ENCODE results near the gene PYGO2.

The PYGO2 gene, protein sequence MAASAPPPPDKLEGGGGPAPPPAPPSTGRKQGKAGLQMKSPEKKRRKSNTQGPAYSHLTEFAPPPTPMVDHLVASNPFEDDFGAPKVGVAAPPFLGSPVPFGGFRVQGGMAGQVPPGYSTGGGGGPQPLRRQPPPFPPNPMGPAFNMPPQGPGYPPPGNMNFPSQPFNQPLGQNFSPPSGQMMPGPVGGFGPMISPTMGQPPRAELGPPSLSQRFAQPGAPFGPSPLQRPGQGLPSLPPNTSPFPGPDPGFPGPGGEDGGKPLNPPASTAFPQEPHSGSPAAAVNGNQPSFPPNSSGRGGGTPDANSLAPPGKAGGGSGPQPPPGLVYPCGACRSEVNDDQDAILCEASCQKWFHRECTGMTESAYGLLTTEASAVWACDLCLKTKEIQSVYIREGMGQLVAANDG

DNA sequence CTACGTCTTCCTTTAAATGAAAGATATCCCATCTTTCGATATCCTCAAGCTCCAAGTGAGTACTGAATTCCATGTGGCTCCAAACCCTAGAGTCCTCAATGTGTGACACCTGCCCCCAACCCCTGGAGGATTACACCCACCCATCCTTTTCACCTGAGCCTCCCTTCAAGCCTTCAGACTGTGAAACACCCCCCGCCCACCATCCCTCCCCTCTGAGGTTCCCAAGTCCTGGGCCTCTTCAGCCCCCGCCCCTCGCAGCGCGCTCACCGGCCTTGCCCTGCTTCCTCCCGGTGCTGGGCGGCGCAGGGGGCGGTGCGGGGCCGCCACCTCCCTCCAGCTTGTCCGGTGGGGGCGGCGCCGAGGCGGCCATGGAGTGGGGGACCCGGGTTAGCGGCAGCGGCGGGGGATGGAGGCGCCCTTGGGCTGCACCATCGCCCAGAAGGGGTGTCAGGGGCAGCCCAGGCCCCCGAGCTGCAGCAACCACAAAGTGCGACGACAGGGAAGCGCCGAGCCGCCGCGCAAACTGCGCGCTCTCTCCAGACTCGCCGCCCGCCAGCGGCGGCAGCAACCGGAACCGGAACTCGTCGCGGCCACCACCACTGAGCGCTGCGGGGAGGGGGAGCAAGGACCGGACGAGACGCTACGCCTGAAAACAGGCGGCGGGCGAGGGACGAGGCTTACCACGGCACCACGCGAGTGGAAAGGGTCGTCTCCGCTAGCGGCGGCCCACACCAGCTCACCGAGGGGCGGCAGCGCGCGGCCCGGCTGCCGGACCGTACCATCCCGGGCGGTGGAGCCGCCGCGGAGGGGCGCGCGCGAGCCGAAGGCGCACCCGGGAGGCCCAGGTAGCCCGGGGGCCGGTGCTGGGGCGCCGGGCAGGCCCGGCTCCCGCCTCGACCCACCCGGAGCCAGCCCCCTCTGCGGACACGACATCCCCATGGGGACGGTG, at the start of gene PYGO2:
Gene PYGO2, minus strand, starts transcription at position 576 of the 949 bp plus-strand sequence. Its CDS starts 206 bp downstream, at position 370.
- peak; percentile 69 for DNase-seq (ENCODE audit: low read depth)

DNA sequence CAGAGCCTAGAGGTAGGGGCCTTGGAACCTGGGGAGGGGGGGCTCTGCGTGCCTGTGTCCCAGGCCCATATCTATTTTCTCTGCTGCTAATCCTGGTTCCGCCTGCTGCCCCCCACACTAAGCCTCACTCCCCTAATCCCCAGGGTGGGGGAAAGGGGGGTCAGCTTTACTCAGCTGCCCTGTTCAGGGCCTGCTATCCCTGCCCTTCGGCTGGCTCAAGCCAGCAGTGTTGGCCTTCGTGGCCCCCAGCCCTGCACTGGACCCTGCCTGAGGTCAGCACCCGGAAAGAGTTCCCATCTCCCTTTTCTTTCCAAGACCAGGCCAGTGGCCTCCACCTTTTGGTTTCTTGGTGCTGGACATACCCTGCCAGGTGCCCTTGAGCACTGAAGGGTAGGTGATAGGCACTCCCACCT, 49.4 kb upstream of the PYGO2 start:
- no peak for DNase-seq (ENCODE audit: low read depth)

DNA sequence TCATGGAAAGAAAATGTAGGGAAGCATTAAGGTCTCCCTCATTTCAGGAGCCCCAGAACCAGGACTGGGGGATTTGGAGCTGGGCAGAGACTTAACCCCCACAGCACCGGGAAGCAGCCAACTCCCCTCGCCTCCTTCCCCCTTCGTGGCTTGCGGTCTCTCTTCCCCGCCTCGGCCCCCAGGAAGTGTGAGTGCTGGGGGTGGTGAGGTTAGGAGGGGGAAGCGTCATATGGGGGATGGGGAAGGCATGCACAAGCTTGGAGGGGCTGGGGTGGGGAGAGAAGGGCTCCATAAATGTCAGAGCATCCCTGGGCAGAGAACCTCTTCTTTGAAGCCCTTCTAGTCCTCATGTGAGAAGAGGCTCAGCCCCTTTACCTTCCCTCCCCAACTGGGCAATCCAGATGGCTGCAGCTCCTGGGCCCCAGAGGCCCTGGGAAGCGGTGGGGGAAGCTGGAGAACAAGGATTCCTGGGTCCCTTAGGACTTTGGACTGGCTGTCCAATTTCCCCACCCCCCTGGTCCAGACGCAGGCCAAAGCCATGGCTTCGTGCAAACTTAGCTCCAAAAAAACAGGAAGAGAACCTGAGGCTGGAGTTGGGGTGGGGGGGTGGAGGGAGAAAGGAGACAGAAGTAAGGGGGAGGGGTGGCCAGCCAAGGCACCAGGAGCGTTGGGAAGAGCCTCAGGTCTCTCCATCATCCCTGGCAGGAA, 48.8 kb upstream of the PYGO2 start:
- DNase-seq (ENCODE audit: low read depth), result no peak

DNA sequence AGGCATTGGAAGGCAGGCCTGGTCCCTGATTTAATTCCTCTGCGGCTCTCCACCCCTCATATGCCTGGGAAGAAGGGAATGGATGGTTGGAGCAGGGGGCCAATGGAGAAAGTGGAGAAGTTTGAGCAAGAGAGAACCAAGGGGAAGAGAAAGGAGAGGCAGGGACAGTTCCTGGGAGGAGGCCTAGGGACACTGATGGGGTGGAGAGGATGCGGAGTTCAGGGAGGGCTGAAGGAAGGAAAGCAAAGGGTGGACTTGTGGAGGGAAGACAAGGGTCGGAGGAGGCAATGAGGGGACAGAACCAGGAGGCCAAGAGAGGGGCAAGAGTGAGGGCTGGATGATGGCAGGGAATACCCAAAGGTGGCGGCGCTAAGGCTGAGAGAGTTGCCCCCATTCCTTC, 48.2 kb upstream of the PYGO2 start:
- no peak for DNase-seq (ENCODE audit: low read depth)

DNA sequence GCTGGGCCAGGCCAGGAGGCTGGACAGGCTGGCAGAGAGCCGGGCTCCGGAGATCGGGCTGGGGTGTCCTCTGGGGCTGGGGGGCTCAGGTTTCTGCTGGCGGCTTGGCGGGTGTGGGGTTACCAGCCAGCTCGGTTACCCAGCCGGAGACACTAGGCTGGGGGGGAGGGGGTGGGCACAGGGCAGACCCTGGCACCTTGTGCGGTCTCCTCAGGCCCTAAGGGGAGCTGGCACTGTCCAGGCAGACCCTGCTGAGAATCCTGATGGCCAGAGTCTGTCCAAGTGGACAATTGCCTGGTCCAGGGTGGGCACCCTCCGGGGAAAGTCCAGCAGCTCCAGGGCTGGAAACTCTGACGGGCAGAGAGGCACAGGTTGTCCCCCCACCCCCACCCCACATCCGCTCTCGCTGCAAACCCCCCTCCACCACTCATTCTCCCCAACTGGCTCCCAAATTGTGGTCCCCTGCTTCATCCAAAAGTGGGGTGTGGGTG, 47.7 kb upstream of the PYGO2 start:
- no peak for DNase-seq (ENCODE audit: low read depth)

DNA sequence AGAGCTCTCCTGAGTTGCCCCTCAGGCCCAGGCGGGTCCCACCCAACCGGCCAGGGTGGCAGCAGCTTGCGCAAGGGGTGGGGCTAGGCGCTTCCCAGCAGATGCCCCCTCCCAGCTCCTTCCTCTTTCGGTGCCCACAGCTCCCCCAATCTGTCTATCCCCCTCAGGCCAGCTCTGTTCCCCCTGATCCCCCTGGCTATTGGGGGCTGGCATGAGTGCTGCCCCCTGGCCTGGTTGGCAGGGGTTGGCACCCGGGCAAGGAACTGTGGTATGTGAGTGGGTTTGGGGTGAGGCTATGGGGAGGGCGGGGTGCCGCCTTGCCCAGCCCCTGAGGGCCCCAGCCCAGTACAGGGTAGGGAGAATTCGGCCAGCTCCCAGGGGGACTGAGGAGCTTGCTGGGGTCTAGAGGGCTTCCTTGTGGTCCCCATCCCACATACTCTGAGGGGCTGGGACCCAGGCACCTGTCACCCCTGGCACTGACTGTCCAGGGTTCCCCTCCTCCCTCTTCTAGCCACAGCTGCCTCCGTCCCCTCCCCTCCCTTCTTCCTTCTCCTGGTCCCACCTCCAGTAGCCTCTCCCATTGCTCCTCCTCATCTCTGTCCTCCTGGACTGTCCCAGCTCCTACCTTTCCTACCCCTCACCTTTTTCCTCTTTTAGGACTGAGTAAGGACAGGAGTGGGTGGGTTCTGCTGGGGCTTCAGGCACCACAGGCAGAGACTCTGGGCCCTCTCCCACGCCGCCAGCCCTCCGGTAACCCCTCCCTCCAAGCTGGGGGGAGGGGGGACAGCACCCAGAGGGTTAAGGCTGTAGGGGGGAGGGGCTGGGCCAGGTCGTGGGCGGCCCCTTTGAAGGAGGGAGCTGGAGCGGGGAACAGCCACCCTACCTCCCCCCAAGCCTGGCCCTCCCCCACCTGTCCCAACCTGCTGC, 46.7 kb upstream of the PYGO2 start:
- DNase-seq (ENCODE audit: low read depth), result no peak

DNA sequence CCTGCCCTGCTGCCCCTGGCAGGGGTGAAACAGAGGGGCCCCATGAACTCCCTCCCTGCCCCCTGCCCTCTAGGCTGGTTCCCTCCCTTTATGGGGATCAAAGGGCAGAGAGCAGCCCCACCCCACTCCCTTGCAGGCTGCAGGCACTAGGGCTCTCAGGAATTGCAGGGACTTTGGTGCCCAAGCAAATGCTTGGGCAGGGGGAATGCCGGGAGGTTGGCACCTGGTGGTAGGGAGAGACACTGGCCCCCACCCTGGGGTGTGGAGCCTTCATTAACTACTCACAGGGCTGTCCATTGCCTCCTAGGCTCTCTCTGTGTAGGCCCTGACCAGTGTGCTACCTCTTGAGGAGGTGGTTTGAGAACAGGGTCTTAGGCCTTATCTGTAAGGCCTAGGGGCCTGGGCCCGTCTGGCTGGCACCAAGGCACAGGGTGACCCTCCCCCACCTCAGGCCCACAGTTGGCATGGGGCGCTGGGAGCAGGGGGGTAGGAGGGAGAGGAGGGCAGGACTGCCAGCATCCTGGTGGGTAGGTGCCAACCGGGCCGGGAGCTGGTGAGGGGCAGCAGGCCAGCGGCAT, 45.8 kb upstream of the PYGO2 start:
- no peak for DNase-seq (ENCODE audit: low read depth)

DNA sequence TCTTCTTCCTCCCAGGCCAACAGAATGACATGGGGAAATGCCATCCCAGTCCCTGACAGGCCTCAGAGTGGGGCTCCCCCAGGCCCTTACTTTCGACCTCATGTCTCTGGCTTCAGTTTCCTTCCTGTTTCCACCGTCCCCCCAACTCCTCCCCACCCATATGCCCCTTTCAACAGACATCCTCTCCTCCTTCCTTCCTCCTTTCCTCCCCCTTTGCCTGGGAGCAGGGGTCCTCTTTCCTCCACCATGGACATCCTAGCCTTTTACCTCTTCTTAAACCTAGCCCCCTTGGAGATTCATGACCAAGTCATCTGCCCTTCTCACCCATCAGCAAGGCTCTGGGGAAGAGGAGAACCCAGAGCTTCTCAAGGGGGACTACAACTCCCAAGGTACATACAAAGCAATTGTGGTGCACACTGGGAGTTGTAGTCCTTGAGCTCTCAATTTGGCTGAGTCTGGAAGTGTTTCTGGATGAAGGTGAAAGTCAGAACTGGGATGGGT, 45.1 kb upstream of the PYGO2 start:
- no peak for DNase-seq (ENCODE audit: low read depth)

DNA sequence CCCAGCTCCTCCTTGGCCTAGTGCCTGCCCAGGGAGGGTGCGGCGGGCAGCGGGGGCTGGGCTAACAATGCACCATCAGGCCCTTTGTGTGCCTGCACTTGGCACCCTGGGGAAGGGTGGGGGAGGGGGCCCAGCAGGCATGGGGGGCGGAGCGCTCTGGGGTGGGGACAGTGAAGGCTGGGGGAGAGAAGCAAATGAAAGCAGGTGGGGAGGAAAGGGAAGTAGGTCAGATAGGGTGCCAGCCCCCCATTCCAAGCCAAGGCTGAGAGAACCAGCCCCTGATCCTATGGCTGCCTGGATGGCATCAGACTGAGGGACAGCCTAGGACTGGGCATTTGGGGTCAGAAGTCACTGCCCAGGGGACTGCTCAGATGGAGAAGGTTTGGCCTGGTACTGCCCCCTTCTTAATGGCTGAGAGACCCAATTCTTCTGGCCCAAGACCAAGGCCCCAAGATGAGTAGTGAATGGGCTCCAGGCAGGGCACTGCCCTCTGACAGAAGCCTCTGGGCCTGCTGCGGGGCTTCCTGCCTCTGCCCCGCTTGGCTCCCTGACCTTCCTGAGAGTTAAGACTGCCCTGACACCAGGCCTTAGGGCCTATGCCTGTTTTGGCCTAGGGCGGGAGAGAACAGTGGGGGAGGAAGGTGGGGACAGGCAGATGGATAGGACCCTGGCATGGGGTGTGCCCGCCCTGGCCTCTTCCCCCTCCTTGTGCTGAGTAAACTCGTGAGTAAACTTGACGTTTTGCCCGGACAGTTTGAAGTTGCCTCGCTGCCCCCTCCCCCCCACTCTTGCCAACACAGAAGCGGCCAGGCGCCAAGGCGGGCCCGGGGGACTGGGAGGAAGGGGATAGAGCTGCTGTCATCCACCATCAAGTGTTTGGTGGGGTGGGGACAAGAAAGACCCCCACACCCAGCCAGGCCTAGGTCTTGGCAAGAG, 43.8 kb upstream of the PYGO2 start:
- no peak for DNase-seq (ENCODE audit: low read depth)

DNA sequence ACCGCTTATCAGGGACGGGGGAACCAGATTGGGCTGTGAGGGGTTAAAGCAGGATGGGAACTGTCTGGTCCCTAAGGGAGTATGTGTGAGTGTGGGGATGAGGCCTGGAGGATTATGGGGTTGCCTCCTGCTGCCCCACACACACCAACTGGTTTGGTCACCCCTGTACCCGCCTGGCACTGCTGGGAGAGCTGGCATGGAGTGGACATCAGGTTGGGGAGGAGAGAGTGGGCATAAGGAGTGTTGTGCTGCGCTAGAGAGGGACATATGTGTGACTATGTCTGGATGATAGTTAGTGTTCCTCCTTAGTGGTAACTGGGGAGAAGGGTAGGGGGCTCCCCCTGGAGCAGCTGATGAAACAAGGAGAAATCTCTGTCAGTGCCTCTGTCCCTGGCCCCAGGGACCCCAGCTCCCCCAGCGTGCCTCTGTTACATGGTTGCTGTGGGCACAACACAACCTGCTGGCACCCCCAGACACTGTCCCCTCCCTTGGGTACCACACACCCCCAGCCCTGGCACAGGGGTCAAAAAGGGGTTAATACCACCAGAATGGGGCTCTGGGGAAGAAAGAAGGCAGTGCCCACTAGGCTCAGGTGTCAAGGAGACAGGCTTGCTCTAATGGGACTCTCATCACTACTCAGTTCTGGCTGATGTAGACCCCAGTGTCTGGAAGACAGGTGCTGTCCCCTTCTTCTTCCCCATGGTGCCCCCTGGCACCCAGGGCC, 42.9 kb upstream of the PYGO2 start:
- no peak for DNase-seq (ENCODE audit: low read depth)

DNA sequence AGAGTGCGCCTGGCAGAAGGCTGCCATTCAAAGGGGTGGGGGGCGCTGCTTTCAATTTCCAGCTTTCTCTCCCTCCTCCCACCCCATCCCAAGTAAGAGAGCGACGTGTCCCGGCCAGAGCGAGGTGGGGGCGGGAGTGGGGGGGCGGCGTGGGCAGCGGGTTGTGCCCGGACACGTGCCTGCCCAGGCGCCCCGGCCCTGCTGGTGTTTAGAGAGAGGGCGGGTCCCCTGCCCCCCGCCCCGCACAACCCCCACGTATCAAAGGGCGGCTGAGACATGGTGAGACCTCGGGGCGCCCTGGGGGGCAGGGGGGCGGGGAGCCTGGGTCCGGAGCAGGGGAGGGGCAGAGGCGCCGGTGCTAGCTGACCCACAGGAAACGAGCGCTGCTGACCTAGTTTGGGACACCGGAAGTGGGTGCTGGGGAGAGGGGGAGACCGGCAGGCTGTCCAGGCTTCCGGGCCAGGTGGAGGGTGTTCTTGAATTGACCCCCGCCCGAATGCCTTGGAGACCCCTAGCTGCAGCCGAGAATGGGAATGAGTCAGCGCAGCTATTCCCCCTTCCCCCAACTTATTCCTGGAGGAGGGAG, 42.3 kb upstream of the PYGO2 start:
- no peak for DNase-seq (ENCODE audit: low read depth)

DNA sequence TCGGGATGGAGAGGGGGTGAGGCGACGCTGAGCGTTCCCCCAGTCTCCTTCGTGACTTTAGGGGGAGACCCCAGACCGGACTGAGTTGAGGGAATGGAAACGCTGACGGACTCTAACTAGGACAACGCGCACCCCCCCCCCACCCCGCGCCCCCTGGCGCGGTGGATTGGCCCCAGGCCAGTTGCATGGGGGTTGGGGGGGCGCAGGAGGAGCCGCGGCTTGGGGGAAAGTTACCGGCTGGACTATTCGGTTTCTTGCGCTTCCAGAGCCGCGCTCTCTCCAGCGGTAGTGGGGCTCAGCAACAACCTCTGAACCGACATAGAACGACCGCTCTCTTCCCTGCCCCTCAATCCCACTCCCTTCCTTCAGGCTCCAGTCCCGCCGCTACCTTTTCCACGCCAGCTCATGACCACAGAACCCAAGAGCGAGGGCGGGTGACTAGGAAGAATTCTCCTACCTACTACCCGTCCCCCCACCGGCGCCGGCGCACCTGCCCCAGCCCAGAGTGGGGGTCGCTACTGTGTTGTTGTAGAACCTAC, 41.7 kb upstream of the PYGO2 start:
- DNase-seq (ENCODE audit: low read depth), result no peak

DNA sequence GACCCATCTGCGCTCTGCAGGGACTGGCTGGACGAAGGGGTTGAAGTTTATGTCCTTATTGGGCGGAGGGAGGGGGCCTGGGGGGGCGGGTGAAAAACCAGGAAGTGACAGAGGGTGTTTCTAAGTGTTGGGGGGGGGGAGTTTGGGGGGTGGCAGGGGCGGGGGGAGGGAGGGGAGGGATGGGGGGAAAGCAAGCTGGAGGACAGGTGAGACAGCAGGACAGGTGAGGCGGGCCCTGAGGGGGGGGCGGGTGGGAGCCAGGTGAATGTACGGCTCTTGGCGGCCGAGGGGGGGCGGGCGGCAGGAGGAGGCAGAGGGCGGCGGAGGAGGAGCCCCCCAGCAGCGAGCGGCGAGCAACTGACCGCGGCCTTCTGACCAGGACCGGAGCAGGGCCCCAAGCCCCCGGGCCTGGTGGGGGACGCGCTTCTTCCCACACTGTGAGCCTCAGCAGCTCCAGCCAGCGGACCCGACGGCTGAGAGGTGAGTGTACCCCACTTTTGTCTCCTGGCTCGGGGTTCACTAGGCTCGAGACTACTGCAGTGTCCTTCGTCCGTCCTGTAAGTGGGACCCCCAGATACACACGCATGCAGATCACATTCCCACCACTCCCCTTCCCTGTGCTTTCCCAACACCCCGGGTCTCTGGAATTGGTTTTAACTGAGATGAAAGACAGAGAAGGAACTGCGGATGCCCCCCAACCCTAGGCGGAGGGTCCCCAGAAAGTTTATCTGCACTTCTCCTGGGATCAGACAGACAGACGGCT, 41.1 kb upstream of the PYGO2 start, which contains the start of gene ZBTB7B:
Gene ZBTB7B, plus strand, starts transcription at position 339 of the 763 bp plus-strand sequence. CDS start 11,859 bp downstream, outside the sequence.
- DNase-seq (ENCODE audit: low read depth), result no peak

DNA sequence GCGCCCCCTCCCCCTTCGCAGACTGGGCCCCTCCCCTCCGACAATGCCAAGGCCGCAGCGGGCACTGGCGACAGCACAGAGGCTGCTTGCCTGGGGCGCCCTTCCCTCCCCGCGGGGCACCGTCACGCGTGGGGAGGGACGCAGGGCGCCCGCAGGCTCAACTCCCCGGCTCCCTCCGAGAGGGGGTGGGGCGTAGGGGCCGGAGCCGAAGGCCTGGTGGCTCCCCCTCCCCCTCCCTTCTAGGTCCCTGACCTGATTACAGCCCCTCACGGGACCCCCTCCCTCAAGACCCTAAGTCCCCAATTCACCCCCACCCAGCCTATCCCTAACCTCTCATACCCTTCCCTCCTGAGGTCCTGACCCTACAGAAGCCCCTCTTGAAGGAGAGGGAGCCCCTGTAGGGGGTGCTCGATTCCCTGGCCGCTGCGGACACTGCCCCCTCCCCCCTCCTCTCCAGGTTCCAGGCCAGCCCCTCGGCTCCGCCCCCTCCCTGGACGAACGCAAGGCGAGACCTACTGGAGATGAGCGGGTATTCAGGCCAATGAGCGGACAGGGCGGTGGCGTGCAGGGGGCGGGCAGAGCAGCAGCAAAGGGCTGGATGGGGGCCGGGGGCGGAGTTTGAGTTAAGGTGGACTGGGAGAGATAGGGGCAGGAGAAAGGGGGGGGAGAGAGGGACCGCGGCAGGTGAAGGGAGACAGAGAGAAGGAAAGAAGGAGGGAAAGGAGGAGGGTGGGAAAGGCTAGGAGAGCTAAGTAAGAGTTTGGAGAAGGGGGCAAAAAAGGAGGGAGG, 40.3 kb upstream of the PYGO2 start:
- DNase-seq (ENCODE audit: low read depth), result peak; percentile 96

DNA sequence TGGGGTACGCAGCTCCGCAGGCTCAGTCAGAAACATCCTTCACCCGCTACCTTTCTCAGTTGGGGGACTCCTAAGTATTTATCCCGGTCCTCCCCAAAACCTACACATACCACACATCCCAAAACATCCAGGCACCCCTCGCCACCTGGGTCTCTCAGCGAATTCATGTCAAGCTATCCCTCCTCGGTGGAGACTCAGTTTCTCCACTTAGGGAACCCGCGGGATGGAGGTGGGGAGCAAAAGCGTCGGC, 39.8 kb upstream of the PYGO2 start:
- no peak for DNase-seq (ENCODE audit: low read depth)

DNA sequence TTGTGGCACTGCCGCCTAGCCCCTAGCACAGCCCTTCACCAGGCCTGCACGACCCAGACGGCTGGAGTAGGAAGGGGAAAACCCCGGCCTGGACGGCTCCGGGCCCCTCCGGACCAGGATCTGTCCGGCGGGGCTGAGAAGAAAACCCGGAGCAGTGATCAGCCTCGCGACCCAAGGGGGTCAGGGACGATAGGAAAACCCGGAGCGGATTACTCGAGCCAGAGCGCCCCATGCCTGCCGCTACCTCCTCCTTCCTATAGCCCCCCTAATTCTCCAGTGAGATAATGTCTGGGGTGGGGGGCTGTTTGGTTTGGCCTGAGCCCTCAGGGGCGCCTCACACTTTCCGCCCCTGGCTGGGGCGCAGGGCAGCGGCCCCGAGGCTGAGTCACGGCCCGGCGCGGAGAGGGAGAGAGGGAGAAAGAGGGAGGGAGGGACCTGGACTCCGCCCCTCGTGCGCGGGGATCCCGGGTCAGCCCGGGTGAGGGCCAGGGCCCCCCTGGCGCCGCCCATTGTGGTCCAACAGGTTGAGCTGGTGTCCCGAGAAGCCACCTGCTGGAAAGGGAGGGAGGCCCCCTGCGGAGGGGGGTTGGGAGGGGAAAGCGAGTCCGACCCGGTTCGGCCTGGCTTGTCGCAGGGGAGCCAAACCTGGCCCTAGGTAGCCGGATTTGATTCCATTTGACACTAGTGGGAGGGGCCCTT, 39.3 kb upstream of the PYGO2 start:
- peak; percentile 71 for DNase-seq (ENCODE audit: low read depth)

Data from activated T-helper 1 cell treated with Interleukin-2 at 50 U/mL for 16 hours (primary cell).